ENCODE data around the gene FYB2. TPM values are rescaled to one million over a fixed set of nuclear protein-coding genes. Genes with fewer than 3 reads are reported as not detected.

Gene FYB2
- total and polyA plus RNA-seq, 7 donors, result 1.4 to 2.3 (median 1.8) TPM; not detected in 4

GRCh38 chr1:56817716-56818463 lies 1.3 kb downstream of the FYB2 start:
- 88 to 92% methylated on average over 6 of the region's 6 CpGs for WGBS, 2 donors
- intact Hi-C loops (cut with DNase I), result no loop called here
- no peak for DNase-seq
- H3K36me3 ChIP-seq, result no peaks in the 10 kb centered on the region
- H3K27me3 ChIP-seq, result no peaks in the 10 kb centered on the region
- no peak overlapping the region for H3K27ac ChIP-seq
- H3K4me3 ChIP-seq, result no peak overlapping the region
- H3K9me3 ChIP-seq, result peaks cover 0 to 2% (median 0%) of the 10 kb centered on the region in 4 donors
- peaks cover 0 to 3% (median 0%) of the 10 kb centered on the region in 4 donors for H3K4me1 ChIP-seq
- TF ChIP-seq EP300 (IDR thresholded peaks at IDR 0.05) (no peak), POLR2A (IDR thresholded peaks at IDR 0.05) (no peak)

GRCh38 chr1:56816909-56817308 lies 2.3 kb downstream of the FYB2 start:
- H3K27ac ChIP-seq, result no peak overlapping the region
- WGBS, 2 donors, result 71 to 86% methylated on average over 4 of the region's 4 CpGs
- intact Hi-C loops (cut with DNase I), result no loop called here

GRCh38 chr1:56816264-56816663 lies 2.9 kb downstream of the FYB2 start:
- H3K36me3 ChIP-seq, result no peaks in the 10 kb centered on the region
- intact Hi-C loops (cut with DNase I), result no loop called here
- no peak overlapping the region for H3K4me3 ChIP-seq
- H3K9me3 ChIP-seq, result peaks cover 0 to 2% (median 0%) of the 10 kb centered on the region in 4 donors
- H3K27ac ChIP-seq, result no peak overlapping the region
- no peak for DNase-seq
- H3K4me1 ChIP-seq, result peaks cover 0 to under 1% (median 0%) of the 10 kb centered on the region in 4 donors
- H3K27me3 ChIP-seq, result no peaks in the 10 kb centered on the region
- TF ChIP-seq EP300 (IDR thresholded peaks at IDR 0.05) (no peak), POLR2A (IDR thresholded peaks at IDR 0.05) (no peak), POLR2AphosphoS5 (IDR thresholded peaks at IDR 0.05) (no peak), CTCF (IDR thresholded peaks at IDR 0.05) (no peak)
- 84 to 90% methylated on average over 1 of the region's 1 CpG for whole genome bisulfite sequencing, 2 donors

More at GRCh38 chr1:56816909-56817308, 2.3 kb downstream of the FYB2 start:
- TF ChIP-seq EP300 (IDR thresholded peaks at IDR 0.05) (no peak), CTCF (IDR thresholded peaks at IDR 0.05) (no peak), POLR2AphosphoS5 (IDR thresholded peaks at IDR 0.05) (no peak), POLR2A (IDR thresholded peaks at IDR 0.05) (no peak)
- H3K9me3 ChIP-seq, result peaks cover 0 to 2% (median 0%) of the 10 kb centered on the region in 4 donors
- H3K36me3 ChIP-seq, result no peaks in the 10 kb centered on the region
- H3K27me3 ChIP-seq, result no peaks in the 10 kb centered on the region
- peaks cover 0 to 3% (median 0%) of the 10 kb centered on the region in 4 donors for H3K4me1 ChIP-seq
- DNase-seq, result no peak
- H3K4me3 ChIP-seq, result no peak overlapping the region

GRCh38 chr1:56814205-56814604 lies 5.0 kb downstream of the FYB2 start:
- WGBS, 2 donors, result 82 to 85% methylated on average over 2 of the region's 2 CpGs

More at GRCh38 chr1:56814205-56814604, 5.0 kb downstream of the FYB2 start:
- Histone ChIP-seq H3K27me3 (no peaks in the 10 kb centered on the region), H3K9me3 (peaks cover 0 to 2% (median 0%) of the 10 kb centered on the region in 4 donors), H3K36me3 (no peaks in the 10 kb centered on the region), H3K4me1 (no peaks in the 10 kb centered on the region), H3K4me3 (no peak overlapping the region), H3K27ac (no peak overlapping the region)
- no peak for DNase-seq
- TF ChIP-seq POLR2AphosphoS5 (IDR thresholded peaks at IDR 0.05) (no peak), CTCF (IDR thresholded peaks at IDR 0.05) (no peak)
- intact Hi-C loops (cut with DNase I), result no loop called here

Data from sigmoid colon (tissue), 7 donors.